Anterior cingulate cortex (tissue), 58 donors: Measurements from ENCODE around the gene ROR2.
"Not testable (repeated sequence)": the region's sequence is repeated elsewhere in the genome, so short reads cannot be mapped to it uniquely, and the experiment has no call there.

Source experiments
- DNase-seq, 58 donors: peaks; one replicate each; lab custom pipeline; 2025; lab: John Stamatoyannopoulos, UW

Gene ROR2

GRCh38 chr9:91809581-91810285 lies 140.3 kb downstream of the ROR2 start:
- DNase-seq, result peak in 2 of 58 donors; percentile 5 to 30

GRCh38 chr9:91807643-91808246 lies 142.3 kb downstream of the ROR2 start:
- no peak for DNase-seq

- DNase-seq, result no peak
Observed at GRCh38 chr9:91805031-91805430, 145.0 kb downstream of the ROR2 start.

GRCh38 chr9:91803970-91804752 lies 145.9 kb downstream of the ROR2 start:
- DNase-seq, result no peak

GRCh38 chr9:91803151-91803940 lies 146.7 kb downstream of the ROR2 start:
- DNase-seq, result peak in 1 of 58 donors; percentile 2

GRCh38 chr9:91802391-91802790 lies 147.6 kb downstream of the ROR2 start:
- no peak for DNase-seq

- DNase-seq, result no peak
Observed at GRCh38 chr9:91800473-91801030, 149.5 kb downstream of the ROR2 start.

- no peak for DNase-seq
Observed at GRCh38 chr9:91799113-91799744, 150.8 kb downstream of the ROR2 start.

GRCh38 chr9:91798273-91799112 lies 151.5 kb downstream of the ROR2 start:
- DNase-seq, result not testable (repeated sequence)

GRCh38 chr9:91797517-91797916 lies 152.5 kb downstream of the ROR2 start:
- not testable (repeated sequence) for DNase-seq

- DNase-seq, result peak in 1 of 58 donors; percentile 29
Observed at GRCh38 chr9:91796516-91796915, 153.5 kb downstream of the ROR2 start.

GRCh38 chr9:91795598-91796241 lies 154.3 kb downstream of the ROR2 start:
- DNase-seq, result no peak

GRCh38 chr9:91793371-91793770 lies 156.7 kb downstream of the ROR2 start:
- not testable (repeated sequence) for DNase-seq

GRCh38 chr9:91790917-91791316 lies 159.1 kb downstream of the ROR2 start:
- no peak for DNase-seq

- DNase-seq, result no peak
Observed at GRCh38 chr9:91789941-91790340, 160.1 kb downstream of the ROR2 start.

- DNase-seq, result no peak
Observed at GRCh38 chr9:91787931-91788330, 162.1 kb downstream of the ROR2 start.

GRCh38 chr9:91786132-91786896 lies 163.7 kb downstream of the ROR2 start:
- no peak for DNase-seq

GRCh38 chr9:91785447-91785842 lies 164.6 kb downstream of the ROR2 start:
- no peak for DNase-seq
